ENCODE results near the gene NAV2.
"Not testable (repeated sequence)": the region's sequence is repeated elsewhere in the genome, so short reads cannot be mapped to it uniquely, and the experiment has no call there.

The NAV2 gene

DNA sequence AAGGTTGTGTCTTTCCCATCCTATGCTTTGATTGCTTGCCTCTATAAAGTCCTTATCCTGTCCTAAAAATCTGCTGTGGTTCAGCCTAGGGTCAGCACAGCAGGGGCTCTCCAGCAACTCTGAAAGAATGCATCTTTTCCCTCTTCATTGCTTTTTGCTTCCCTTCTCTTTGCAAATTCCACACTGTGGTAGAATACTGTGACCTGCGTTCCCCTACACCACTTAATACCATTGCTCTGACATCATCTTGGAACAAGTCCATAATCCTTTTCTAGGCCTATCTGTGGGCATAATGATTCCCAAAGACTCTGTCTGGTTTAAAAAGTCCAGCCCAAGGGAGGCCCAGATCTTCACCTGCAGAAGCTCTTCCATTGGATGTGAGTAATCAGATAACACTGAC lies 177.7 kb downstream of the NAV2 start:
- no peak overlapping the region for H3K4me3 ChIP-seq (ENCODE audit: low read depth, low read length)
- in situ Hi-C loops (cut with HindIII; ENCODE audit: low sequenced_read_pairs) = loop anchor here (25.0 kb wide), 1 partner anchor 328 kb away; no protein-coding TSS in a partner anchor
- TF ChIP-seq, protein P1, sequence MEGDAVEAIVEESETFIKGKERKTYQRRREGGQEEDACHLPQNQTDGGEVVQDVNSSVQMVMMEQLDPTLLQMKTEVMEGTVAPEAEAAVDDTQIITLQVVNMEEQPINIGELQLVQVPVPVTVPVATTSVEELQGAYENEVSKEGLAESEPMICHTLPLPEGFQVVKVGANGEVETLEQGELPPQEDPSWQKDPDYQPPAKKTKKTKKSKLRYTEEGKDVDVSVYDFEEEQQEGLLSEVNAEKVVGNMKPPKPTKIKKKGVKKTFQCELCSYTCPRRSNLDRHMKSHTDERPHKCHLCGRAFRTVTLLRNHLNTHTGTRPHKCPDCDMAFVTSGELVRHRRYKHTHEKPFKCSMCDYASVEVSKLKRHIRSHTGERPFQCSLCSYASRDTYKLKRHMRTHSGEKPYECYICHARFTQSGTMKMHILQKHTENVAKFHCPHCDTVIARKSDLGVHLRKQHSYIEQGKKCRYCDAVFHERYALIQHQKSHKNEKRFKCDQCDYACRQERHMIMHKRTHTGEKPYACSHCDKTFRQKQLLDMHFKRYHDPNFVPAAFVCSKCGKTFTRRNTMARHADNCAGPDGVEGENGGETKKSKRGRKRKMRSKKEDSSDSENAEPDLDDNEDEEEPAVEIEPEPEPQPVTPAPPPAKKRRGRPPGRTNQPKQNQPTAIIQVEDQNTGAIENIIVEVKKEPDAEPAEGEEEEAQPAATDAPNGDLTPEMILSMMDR (IDR thresholded peaks at IDR 0.05; ENCODE audit: low read depth, low read length, missing control alignments) = no peak
- peak; percentile 96 for DNase-seq (ENCODE audit: low read depth)

DNA sequence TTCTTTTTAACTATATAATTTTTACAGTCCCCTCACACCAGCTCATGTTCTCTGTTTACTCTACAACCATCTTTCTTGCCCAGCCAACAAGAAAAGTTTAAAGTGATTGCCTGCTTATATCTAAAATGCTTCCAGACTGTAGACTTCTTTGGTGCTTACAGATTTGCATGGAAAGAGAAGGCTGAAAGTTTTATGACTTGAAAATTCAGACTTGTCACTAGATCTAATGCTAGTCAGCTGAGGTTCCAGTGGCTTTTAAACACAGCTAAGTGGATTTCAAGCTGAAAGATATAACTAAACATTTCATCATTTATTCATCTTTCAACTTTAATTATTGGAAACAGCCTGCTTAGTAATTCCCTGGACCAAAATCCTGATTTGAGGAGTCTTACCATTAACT lies 178.4 kb downstream of the NAV2 start:
- TF ChIP-seq, protein P1 (IDR thresholded peaks at IDR 0.05; ENCODE audit: low read depth, low read length, missing control alignments) = no peak
- in situ Hi-C loops (cut with HindIII; ENCODE audit: low sequenced_read_pairs) = loop anchor here (25.0 kb wide), 1 partner anchor 329 kb away; no protein-coding TSS in a partner anchor
- no peak for DNase-seq (ENCODE audit: low read depth)
- H3K4me3 ChIP-seq (ENCODE audit: low read depth, low read length) = no peak overlapping the region

DNA sequence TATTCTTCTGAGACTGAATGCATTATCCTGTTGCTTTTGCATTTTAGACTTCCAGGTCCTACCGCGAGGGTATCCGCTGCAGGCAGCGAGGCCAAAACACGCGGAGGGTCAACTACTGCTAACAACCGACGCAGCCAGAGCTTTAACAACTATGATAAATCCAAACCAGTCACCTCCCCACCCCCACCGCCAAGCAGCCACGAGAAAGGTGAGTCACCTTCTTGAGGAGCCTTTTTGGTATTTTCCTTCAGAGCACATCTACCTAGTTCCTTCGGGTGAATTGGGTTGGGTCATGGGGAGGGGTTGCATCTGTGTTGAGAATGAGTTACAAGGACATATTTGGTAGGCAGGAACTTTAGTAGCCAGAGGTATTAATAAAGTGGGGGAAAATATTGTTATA lies 179.8 kb downstream of the NAV2 start:
- TF ChIP-seq, protein P1 (IDR thresholded peaks at IDR 0.05; ENCODE audit: low read depth, low read length, missing control alignments) = no peak
- in situ Hi-C loops (cut with HindIII; ENCODE audit: low sequenced_read_pairs) = loop anchor here (25.0 kb wide), 1 partner anchor 330 kb away; no protein-coding TSS in a partner anchor
- no peak for DNase-seq (ENCODE audit: low read depth)
- no peak overlapping the region for H3K4me3 ChIP-seq (ENCODE audit: low read depth, low read length)

DNA sequence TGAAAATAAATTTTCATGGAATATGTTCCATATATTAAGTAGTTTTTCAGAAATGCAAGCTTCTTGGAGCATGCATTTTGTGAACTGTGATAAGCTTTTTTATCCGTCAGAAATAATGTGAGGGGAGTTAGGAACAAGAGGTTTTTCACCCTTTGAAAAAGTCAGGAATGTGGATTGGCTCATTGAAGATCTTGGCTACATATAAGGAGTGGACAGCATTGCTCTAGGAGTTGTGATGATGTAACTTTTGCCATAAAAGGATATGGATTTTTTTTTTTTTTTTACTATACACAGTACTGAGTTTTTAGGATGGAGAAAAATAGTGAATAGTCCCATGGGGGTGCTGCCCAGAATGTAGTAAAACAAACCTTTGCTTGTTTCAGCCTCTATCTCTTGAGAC lies 180.2 kb downstream of the NAV2 start:
- DNase-seq (ENCODE audit: low read depth) = no peak
- TF ChIP-seq, protein P1 (IDR thresholded peaks at IDR 0.05; ENCODE audit: low read depth, low read length, missing control alignments) = no peak
- no peak overlapping the region for H3K4me3 ChIP-seq (ENCODE audit: low read depth, low read length)
- in situ Hi-C loops (cut with HindIII; ENCODE audit: low sequenced_read_pairs) = loop anchor here (25.0 kb wide), 1 partner anchor 331 kb away; no protein-coding TSS in a partner anchor

DNA sequence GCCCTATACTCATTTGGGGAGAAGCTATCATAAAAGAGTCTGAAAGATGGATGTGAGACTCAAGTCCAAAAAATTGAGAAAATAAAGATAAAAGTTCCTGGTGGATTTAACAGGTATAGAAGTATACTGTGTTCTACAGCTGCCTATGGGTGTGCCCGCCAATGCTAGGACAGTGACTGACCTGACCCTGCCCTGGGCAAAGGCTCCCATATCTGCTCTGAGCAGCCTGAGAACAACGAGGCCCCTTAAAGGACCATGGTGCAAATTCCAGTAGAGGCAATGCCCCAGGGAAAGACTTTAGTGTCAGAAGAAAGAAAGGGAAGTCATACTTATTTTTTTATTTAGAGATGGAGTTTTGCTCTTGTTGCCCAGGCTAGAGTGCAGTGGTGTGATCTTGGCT lies 181.8 kb downstream of the NAV2 start:
- no peak overlapping the region for H3K4me3 ChIP-seq (ENCODE audit: low read depth, low read length)
- no peak for DNase-seq (ENCODE audit: low read depth)
- TF ChIP-seq, protein P1 (IDR thresholded peaks at IDR 0.05; ENCODE audit: low read depth, low read length, missing control alignments) = no peak
- in situ Hi-C loops (cut with HindIII; ENCODE audit: low sequenced_read_pairs) = loop anchor here (25.0 kb wide), 1 partner anchor 332 kb away; no protein-coding TSS in a partner anchor

DNA sequence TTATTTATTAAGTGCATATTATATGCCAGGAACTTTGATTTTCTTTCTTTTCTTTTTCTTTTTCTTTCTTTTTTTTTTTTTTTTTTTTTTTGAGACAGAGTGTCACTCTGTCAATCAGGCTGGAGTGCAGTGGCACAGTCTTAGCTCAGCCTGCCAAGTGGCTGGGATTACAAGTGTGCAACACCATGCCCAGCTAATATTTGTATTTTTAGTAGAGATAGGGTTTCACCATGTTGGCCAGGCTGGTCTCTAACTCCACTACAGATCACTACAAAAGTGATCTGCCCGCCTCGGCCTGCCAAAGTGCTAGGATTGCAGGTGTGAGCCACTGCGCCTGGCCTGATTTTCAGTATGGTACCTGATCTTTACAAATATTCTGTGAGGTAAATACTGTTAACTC lies 182.4 kb downstream of the NAV2 start:
- not testable (repeated sequence) for DNase-seq (ENCODE audit: low read depth); H3K4me3 ChIP-seq (ENCODE audit: low read depth, low read length)
- in situ Hi-C loops (cut with HindIII; ENCODE audit: low sequenced_read_pairs) = loop anchor here (25.0 kb wide), 1 partner anchor 333 kb away; no protein-coding TSS in a partner anchor

DNA sequence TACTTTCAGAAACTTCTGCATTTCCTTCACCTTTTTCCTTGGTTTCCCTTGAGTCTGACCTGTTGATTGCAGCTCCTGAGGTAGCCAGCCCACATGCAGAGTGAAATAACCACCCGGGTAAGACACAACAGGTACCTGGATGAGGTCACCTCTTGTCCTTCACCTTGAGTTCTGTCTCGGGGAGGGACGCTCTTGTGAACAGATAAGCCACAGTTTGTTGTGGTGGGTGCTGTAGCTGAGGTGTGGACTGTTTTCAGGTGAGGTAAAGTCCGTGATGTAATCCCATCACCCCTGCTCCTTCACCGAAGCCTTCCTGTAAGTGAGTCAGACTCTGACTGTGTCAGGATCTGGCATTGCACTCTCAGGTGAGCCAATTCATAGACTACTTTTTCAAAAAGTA lies 183.1 kb downstream of the NAV2 start:
- no peak overlapping the region for H3K4me3 ChIP-seq (ENCODE audit: low read depth, low read length)
- DNase-seq (ENCODE audit: low read depth) = no peak
- in situ Hi-C loops (cut with HindIII; ENCODE audit: low sequenced_read_pairs) = loop anchor here (25.0 kb wide), 1 partner anchor 333 kb away; no protein-coding TSS in a partner anchor
- TF ChIP-seq, protein P1 (IDR thresholded peaks at IDR 0.05; ENCODE audit: low read depth, low read length, missing control alignments) = no peak

Data from astrocyte of the cerebellum (primary cell).